IPS-11a (cell line): ENCODE data around the gene PIGR.

Experiments
- H3K4me3 ChIP-seq: one replicate; pipeline ENCODE4 v1.5.1; 2013; ENCODE audit warnings: low read depth, low read length, control low read depth

The PIGR gene

DNA sequence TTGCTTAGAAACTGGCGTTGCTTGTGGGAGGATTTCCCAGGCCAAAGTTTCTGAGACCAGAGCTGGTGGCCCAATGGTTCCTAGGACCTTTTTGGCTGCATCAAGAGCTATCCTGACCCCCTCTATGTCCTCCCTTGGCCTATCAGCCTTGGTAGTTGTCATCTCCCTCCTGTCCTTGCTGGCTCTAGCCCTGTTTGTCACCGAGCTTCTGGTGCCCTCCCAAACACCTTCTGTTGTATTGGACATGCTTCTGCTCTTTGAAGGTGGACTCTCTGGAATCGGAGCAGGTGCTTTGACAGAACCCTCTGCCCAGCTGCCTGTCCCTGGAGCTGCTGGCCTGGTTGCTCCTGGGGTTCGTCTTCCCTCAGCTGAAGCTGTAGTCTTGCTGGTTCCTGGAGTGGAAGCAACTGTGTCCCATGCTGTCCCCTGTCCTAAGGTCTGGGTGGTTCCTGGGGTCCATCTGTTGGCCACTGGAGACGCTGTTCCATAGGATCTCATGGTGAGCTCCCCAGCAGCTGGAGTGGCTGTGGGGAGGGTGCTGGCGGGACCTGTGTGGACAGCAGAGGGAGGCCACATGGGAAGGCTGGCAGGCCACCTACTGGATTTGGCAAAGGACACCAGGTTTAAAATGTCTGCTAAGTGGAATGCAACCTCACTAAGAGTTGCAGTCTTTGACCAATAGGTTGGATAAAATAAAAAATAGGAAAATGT lies 14.6 kb upstream of the PIGR start:
- no peak overlapping the region for H3K4me3 ChIP-seq

GRCh38 chr1:206958144-206958543 lies 11.9 kb upstream of the PIGR start:
- H3K4me3 ChIP-seq: no peak overlapping the region

DNA sequence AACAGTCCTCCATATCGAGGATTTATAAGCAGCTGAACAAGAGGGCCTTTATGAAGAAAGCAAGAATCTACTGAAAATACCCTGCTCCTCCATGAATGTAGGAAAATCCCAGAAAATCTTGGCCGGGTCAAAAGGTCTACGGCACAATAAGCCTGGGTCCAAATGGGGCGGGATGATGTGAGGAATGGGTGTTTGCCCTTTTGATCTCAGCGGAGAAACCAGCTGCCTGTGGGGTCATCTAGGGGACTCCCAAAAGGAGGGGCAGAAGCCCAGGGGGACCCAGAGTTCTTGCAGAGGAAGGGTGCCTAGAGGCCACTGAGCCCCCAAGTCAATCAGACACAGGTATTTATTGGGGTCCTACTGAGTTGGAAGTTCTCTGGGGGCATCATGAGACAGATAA lies 11.4 kb upstream of the PIGR start:
- no peak overlapping the region for H3K4me3 ChIP-seq

GRCh38 chr1:206955476-206956451 lies 9.5 kb upstream of the PIGR start:
- H3K4me3 ChIP-seq: no peak overlapping the region

- no peak overlapping the region for H3K4me3 ChIP-seq
Measured at GRCh38 chr1:206954459-206955342, 8.4 kb upstream of the PIGR start.

DNA sequence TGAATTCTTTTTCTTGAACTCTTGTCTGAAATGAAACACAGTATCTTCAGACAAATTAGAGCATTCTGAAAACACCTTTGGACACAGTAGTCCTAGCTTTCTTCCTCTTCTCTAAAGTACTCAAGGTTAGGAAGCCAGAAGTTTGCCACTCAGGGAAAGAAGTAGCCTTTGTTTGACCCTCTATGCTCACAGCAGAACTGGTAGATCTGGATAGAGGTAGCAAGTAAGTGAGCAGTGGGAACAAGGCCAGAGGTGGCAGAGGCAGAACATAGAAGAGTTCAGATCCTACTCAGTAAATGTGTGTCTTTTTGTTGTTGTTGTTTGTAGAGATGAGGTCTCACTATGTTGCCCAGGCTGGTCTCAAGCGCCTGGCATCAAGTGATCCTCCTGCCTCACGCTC lies 7.4 kb upstream of the PIGR start:
- H3K4me3 ChIP-seq: no peak overlapping the region

DNA sequence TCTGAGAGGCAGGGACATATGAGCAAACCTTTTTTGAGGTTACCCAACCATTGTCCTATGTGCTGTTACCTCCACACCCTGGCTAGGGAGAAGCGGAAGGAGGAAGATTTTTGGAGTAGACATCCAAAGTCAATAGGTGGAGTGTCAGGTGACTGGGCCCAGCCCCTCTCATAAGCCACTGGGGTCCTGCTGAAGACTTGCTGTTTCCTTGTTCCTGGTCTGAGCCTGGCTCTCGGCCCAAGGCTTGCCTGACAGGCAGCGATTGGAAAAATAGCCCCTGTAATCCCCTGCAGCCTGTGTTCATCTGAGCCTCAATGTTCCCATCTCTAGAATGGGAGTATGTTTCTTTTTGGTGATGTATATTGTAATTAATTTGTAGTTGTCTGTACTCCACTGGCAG lies 6.9 kb upstream of the PIGR start:
- H3K4me3 ChIP-seq: no peak overlapping the region

DNA sequence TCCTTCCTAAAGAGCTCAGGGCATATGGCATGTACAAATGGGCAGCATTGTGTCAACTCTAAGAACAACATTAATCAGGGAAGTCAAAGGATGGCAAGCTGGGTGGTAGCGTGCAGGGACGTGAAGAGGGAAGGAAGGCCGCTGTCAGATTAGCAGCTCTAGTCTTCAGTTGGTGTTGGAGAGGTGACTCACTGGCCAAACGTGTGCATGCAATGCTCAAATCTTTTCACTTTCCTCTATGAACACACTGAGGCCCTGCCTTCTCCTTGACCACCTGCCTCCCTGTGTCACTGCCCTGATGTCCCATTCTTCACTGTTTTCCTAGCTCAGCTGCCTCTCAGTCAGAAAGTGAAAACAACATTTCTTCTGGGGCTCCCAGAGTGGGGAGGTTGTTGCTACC lies 5.9 kb upstream of the PIGR start:
- H3K4me3 ChIP-seq: no peak overlapping the region

- H3K4me3 ChIP-seq: no peak overlapping the region
Measured at GRCh38 chr1:206951318-206952100, 5.2 kb upstream of the PIGR start.

- H3K4me3 ChIP-seq: no peak overlapping the region
Measured at GRCh38 chr1:206949641-206950040, 3.4 kb upstream of the PIGR start.

DNA sequence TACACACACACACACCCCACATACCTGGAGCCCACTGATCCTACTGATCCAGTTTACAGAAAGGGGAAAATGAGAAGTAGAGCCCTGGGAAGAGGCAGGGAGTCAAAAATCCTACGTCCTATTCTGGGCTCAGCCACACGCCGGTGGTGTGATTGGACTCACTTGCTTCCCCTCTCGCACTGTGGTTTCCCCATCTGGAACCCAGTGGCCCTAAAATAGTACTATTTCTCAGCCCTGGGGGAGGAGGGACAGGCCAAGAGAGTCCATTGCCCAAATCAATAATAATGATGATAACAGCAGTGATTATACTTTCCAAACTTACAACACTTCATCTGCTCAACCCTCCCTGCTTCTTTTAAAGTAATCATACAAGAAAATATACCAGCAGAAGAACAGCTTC lies 2.9 kb upstream of the PIGR start:
- H3K4me3 ChIP-seq: no peak overlapping the region

DNA sequence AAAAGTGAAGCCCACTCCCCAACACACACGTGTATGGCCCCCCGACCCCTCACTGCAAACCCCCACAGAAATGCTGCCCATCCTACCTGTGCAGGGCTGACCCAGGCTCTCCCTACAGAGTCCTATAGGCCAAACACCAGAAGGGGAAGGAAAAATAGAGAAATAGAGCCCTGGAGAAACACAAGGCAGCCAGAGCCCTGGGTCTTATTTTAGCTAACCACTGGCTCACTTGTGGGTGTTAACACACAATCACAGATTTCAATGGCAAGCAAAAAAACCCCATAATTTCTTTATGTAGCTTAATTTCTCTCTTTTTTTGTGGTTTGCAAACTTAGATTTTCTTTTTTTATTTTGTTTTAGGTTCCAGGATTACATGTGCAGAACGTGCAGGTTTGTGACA lies 989 bp upstream of the PIGR start:
- H3K4me3 ChIP-seq: no peak overlapping the region

DNA sequence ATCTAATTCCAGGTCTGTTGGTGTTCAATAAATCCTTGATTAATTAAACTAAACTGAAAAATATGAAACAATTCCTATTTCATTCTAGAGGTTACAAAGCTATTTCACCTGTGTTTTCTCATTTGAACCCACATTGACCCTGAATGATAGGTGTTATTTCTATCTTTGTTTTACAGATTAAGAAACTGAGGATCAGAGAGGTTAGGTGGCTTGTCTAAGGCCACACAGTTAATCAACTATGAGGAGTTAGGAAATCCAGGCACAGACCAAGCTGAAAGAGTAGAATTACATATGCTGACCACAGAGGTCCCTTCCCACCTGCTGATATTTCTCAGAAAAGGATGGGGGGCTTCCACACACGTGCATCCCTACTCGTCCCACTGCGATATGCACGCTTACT lies 487 bp downstream of the PIGR start:
- no peak overlapping the region for H3K4me3 ChIP-seq

GRCh38 chr1:206944703-206945102 lies 1.6 kb downstream of the PIGR start:
- H3K4me3 ChIP-seq: no peak overlapping the region

GRCh38 chr1:206941766-206942418 lies 4.4 kb downstream of the PIGR start:
- no peak overlapping the region for H3K4me3 ChIP-seq

DNA sequence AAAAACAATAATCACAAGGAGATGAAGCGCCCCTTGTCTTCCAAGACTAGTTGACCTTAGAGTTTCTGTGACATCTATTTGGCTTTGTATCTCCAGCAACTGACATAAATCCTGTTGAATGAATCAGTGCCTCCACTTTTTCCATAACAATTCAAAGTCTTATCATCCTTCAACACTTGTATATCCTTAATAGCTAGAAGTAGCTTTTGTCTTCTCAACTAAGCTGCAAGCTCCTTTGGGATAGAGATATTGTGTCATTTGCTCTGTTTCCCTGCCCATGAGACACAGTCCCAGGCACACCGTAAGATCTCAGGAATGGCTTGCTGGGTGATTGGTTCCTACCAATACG lies 5.7 kb downstream of the PIGR start:
- no peak overlapping the region for H3K4me3 ChIP-seq

- H3K4me3 ChIP-seq: no peak overlapping the region
Measured at GRCh38 chr1:206939841-206940587, 6.3 kb downstream of the PIGR start.

DNA sequence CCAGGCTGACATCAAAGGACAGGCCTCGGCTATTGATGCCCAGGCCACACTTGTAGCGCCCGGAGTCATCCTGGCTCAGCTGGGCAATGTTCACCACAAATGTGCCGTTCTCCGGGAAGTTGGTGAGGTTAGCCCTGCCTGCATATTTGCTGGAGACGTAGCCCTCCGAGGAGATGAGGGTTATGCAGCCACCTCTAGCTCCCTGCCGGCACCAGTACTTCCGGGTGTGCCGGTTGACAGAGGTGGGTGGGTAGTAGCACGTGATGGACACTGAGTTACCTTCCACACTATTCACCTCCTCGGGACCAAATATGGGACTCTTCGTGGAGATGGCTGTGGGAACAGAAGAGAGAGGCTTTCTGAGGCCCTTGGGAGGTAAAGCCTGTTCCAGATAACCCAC lies 7.1 kb downstream of the PIGR start:
- no peak overlapping the region for H3K4me3 ChIP-seq

DNA sequence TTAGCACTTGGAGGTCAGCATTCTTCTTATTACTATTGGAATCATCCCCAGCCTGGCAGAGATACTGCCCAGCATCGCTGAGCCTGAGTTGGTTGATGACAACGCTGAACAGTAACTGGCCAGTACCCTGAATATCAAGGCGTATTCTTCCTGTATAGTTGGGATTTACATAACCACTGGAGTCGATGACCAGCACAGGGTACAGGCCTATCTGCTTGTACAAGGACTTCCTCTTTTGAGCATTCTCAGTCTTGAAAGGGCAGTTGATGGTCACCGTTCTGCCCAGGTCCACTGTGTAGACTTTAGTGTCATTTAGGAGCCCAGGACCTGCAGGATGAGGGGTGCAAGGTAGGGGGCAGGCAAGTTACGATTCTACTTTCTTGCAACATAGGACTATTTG lies 8.8 kb downstream of the PIGR start:
- no peak overlapping the region for H3K4me3 ChIP-seq
